ENCODE results near the gene AHDC1.
A peak's percentile ranks its signal among the peaks of the same experiment; 100 is the strongest.
"Not testable (repeated sequence)": the region's sequence is repeated elsewhere in the genome, so short reads cannot be mapped to it uniquely, and the experiment has no call there.

Gene AHDC1

GRCh38 chr1:27603681-27604578, at the start of gene AHDC1:
Gene AHDC1, minus strand, starts transcription at chr1:27604144. Its CDS starts 52,029 bp downstream, at chr1:27552115.
- DNase-seq, result peak; percentile 94

GRCh38 chr1:27652111-27652864, 48.3 kb upstream of the AHDC1 start:
- DNase-seq, result no peak

- DNase-seq, result no peak
These were observed 46.7 kb upstream of the AHDC1 start for GRCh38 chr1:27650539-27651175.

- DNase-seq, result no peak
These were observed 46.2 kb upstream of the AHDC1 start for GRCh38 chr1:27650171-27650538.

GRCh38 chr1:27649306-27649635, 45.3 kb upstream of the AHDC1 start:
- no peak for DNase-seq

- no peak for DNase-seq
These were observed 44.8 kb upstream of the AHDC1 start for GRCh38 chr1:27648602-27649305.

- DNase-seq, result no peak
These were observed 43.4 kb upstream of the AHDC1 start for GRCh38 chr1:27647328-27647727.

GRCh38 chr1:27646676-27647075, 42.7 kb upstream of the AHDC1 start:
- DNase-seq, result no peak

GRCh38 chr1:27645071-27645415, 41.1 kb upstream of the AHDC1 start:
- DNase-seq, result no peak

GRCh38 chr1:27644369-27645070, 40.6 kb upstream of the AHDC1 start:
- DNase-seq, result no peak

- peak; percentile 78 for DNase-seq
These were observed 39.8 kb upstream of the AHDC1 start for GRCh38 chr1:27643600-27644368.

GRCh38 chr1:27640514-27640913, 36.6 kb upstream of the AHDC1 start:
- not testable (repeated sequence) for DNase-seq

GRCh38 chr1:27638805-27639204, 34.9 kb upstream of the AHDC1 start:
- DNase-seq, result no peak

GRCh38 chr1:27638047-27638734, 34.2 kb upstream of the AHDC1 start:
- no peak for DNase-seq

- DNase-seq, result no peak
These were observed 31.6 kb upstream of the AHDC1 start for GRCh38 chr1:27635396-27636142.

GRCh38 chr1:27634985-27635367, 31.0 kb upstream of the AHDC1 start, which contains the start of gene FGR:
Gene FGR, minus strand, starts transcription at chr1:27635185. Its CDS starts 11,269 bp downstream, at chr1:27623916.
- no peak for DNase-seq

- peak; percentile 58 for DNase-seq
These were observed 30.4 kb upstream of the AHDC1 start for GRCh38 chr1:27634177-27634984.

GRCh38 chr1:27633640-27634176, 29.8 kb upstream of the AHDC1 start:
- no peak for DNase-seq

- DNase-seq, result no peak
These were observed 29.3 kb upstream of the AHDC1 start for GRCh38 chr1:27633298-27633610.

Measured in stimulated activated CD8-positive, alpha-beta memory T cell treated with anti-CD3 and anti-CD28 coated beads, Interleukin-4, amount 100 ng/mL, for 48 hours (primary cell).